Breast epithelium (tissue), 3 donors: Measurements from ENCODE around the gene CD58.
"Not testable (repeated sequence)": the region's sequence is repeated elsewhere in the genome, so short reads cannot be mapped to it uniquely, and the experiment has no call there.

ENCODE experiments used
- CTCF ChIP-seq, 3 donors: fragments of 450-650 bp; IDR thresholded peaks; one replicate each; pipeline ENCODE4 v1.5.1; 2016 to 2017; ENCODE audit warnings: antibody characterized with exemption in 3 of 3, mild to moderate bottlenecking in 3 of 3, moderate library complexity in 3 of 3
- POLR2A ChIP-seq: fragments of 450-650 bp; IDR thresholded peaks from one replicate; pipeline ENCODE4 v1.6.1; 2016; ENCODE audit warnings: antibody characterized with exemption, mild to moderate bottlenecking, moderate library complexity
- POLR2AphosphoS5 ChIP-seq, 3 donors: sonication (generic); formaldehyde crosslinking; IDR thresholded peaks; one replicate each; pipeline ENCODE4 v1.6.1; 2017; ENCODE audit warnings: antibody characterized with exemption in 3 of 3

- TF ChIP-seq CTCF (IDR thresholded peaks at IDR 0.05); POLR2A; POLR2AphosphoS5 (IDR thresholded peaks at IDR 0.05): not testable (repeated sequence)
Observed at GRCh38 chr1:116598420-116599036, 27.7 kb upstream of the CD58 start.
